ENCODE data around the gene PPP2R3C.
"Not testable (repeated sequence)": the region's sequence is repeated elsewhere in the genome, so short reads cannot be mapped to it uniquely, and the experiment has no call there.

Gene PPP2R3C

GRCh38 chr14:35121887-35122695 is at the start of gene PPP2R3C, which contains the start of gene PRORP:
TSS of gene PPP2R3C (minus strand) at chr14:35121990. CDS start at chr14:35121959, 31 bp downstream.
TSS of gene PRORP (plus strand) at chr14:35122552. CDS start at chr14:35123246, 694 bp downstream.
- DNase-seq = peak; percentile 90 to 95

GRCh38 chr14:35167496-35167895 is 45.7 kb upstream of the PPP2R3C start:
- no peak for DNase-seq

- no peak for DNase-seq
These were observed 43.1 kb upstream of the PPP2R3C start for GRCh38 chr14:35164849-35165248.

GRCh38 chr14:35163384-35163783 is 41.6 kb upstream of the PPP2R3C start:
- no peak for DNase-seq

- no peak for DNase-seq
These were observed 39.4 kb upstream of the PPP2R3C start for GRCh38 chr14:35161231-35161630.

- DNase-seq = no peak
These were observed 38.1 kb upstream of the PPP2R3C start for GRCh38 chr14:35159742-35160409.

- DNase-seq = no peak
These were observed 37.3 kb upstream of the PPP2R3C start for GRCh38 chr14:35158951-35159653.

GRCh38 chr14:35158491-35158890 is 36.7 kb upstream of the PPP2R3C start:
- DNase-seq = no peak

GRCh38 chr14:35155962-35156361 is 34.2 kb upstream of the PPP2R3C start:
- DNase-seq = no peak

- no peak for DNase-seq
These were observed 32.2 kb upstream of the PPP2R3C start for GRCh38 chr14:35154016-35154415.

GRCh38 chr14:35152531-35152930 is 30.7 kb upstream of the PPP2R3C start:
- DNase-seq = not testable (repeated sequence)

GRCh38 chr14:35149239-35149638 is 27.4 kb upstream of the PPP2R3C start:
- DNase-seq = no peak

- no peak for DNase-seq
These were observed 25.9 kb upstream of the PPP2R3C start for GRCh38 chr14:35147711-35148110.

- DNase-seq = no peak
These were observed 25.4 kb upstream of the PPP2R3C start for GRCh38 chr14:35147186-35147585.

- no peak for DNase-seq
These were observed 24.9 kb upstream of the PPP2R3C start for GRCh38 chr14:35146711-35147149.

- no peak for DNase-seq
These were observed 22.2 kb upstream of the PPP2R3C start for GRCh38 chr14:35144029-35144428.

GRCh38 chr14:35140718-35141581 is 19.2 kb upstream of the PPP2R3C start:
- peak; percentile 19 to 47 for DNase-seq

- no peak for DNase-seq
These were observed 16.8 kb upstream of the PPP2R3C start for GRCh38 chr14:35138585-35138984.

GRCh38 chr14:35134329-35135123 is 12.7 kb upstream of the PPP2R3C start:
- DNase-seq = no peak

- DNase-seq = no peak
These were observed 11.9 kb upstream of the PPP2R3C start for GRCh38 chr14:35133542-35134328.

- no peak for DNase-seq
These were observed 2.3 kb upstream of the PPP2R3C start for GRCh38 chr14:35124127-35124526.
